H1 (cell line): ENCODE data around the gene GRK5. TPM values are rescaled to one million over a fixed set of nuclear protein-coding genes. Genes with fewer than 3 reads are reported as not detected.

Source experiments
- CTCF ChIA-PET: fragments of 300-600 bp; sonication (Branson Sonifier 250); formaldehyde crosslinking; loops from one replicate; lab custom pipeline; 2021; ENCODE audit not compliant: partially characterized antibody; lab: Charles Lee
- POLR2A ChIA-PET: fragments of 300-600 bp; sonication (Branson Sonifier 250); formaldehyde crosslinking; loops from one replicate; lab custom pipeline; 2021; ENCODE audit warnings: inconsistent platforms; ENCODE audit not compliant: partially characterized antibody; lab: Charles Lee
- DNase-seq, 2 experiments: peaks; one replicate each; pipeline versions ENCODE4 v3.0.0 to v3.0.0-alpha.2; 2010 to 2022; ENCODE audit warnings: low spot score in 2 of 2, low read depth in 1 of 2, mixed read lengths in 1 of 2
- FAIRE-seq: peaks from 2 replicates; lab custom pipeline; 2011; peaks lifted over from hg19 to GRCh38; lab: Jason Lieb, UNC
- H2AFZ ChIP-seq: 2 replicates; pipeline ENCODE4 v1.8.1; 2012; ENCODE audit warnings: low read length, inconsistent platforms
- H2AK5ac ChIP-seq: 2 replicates; pipeline ENCODE4 v1.6.1; 2013; ENCODE audit warnings: low read depth, low read length
- H2BK120ac ChIP-seq: replicated peaks from 2 replicates; pipeline ENCODE3; 2013; ENCODE audit warnings: low read depth, low read length, inconsistent platforms
- H2BK12ac ChIP-seq: 2 replicates; pipeline ENCODE4 v1.6.1; 2013; ENCODE audit warnings: low read depth, low read length
- H2BK15ac ChIP-seq: 2 replicates; pipeline ENCODE4 v1.6.1; 2013; ENCODE audit warnings: low read length
- H2BK20ac ChIP-seq: 2 replicates; pipeline ENCODE4 v1.6.1; 2013; ENCODE audit warnings: low read length
- H2BK5ac ChIP-seq: 2 replicates; pipeline ENCODE4 v1.6.1; 2013; ENCODE audit warnings: low read depth, low read length
- H3K14ac ChIP-seq: 2 replicates; pipeline ENCODE4 v1.6.1; 2013; ENCODE audit warnings: inconsistent platforms; ENCODE audit not compliant: insufficient read length
- H3K18ac ChIP-seq: 2 replicates; pipeline ENCODE4 v1.6.1; 2013; ENCODE audit warnings: low read length; ENCODE audit errors: extremely low read depth
- H3K23ac ChIP-seq: 2 replicates; pipeline ENCODE4 v1.6.1; 2013; ENCODE audit warnings: inconsistent platforms; ENCODE audit not compliant: insufficient read length
- H3K23me2 ChIP-seq: 2 replicates; pipeline ENCODE4 v1.6.1; 2013; ENCODE audit warnings: low read depth, low read length
- H3K27ac ChIP-seq: 2 replicates; pipeline ENCODE4 v1.6.1; 2011; ENCODE audit warnings: low read depth, low read length, inconsistent platforms
- H3K27me3 ChIP-seq, 4 experiments: replicated peaks in 1 of 4; 1 replicate in 1 of 4; 2 replicates in 3 of 4; pipeline versions ENCODE4 v1.6.1 to v1.8.1; 2011 to 2013; ENCODE audit warnings: low read length in 3 of 4, mild to moderate bottlenecking in 3 of 4, inconsistent platforms in 2 of 4, mixed read lengths in 2 of 4, moderate library complexity in 1 of 4; ENCODE audit not compliant: control insufficient read depth in 3 of 4, insufficient read depth in 3 of 4; ENCODE audit errors: extremely low read depth in 1 of 4
- H3K36me3 ChIP-seq, 4 experiments: 2 replicates each; pipeline versions ENCODE4 v1.6.1 to v1.8.1; 2011 to 2013; ENCODE audit warnings: mild to moderate bottlenecking in 4 of 4, low read length in 3 of 4, moderate library complexity in 2 of 4, control low read depth in 1 of 4, inconsistent platforms in 1 of 4; ENCODE audit not compliant: insufficient read depth in 4 of 4, control insufficient read depth in 2 of 4
- H3K4ac ChIP-seq: replicated peaks from 2 replicates; pipeline ENCODE3; 2013; ENCODE audit warnings: low read length, low read depth, mixed read lengths, inconsistent platforms; ENCODE audit not compliant: insufficient read length
- H3K4me1 ChIP-seq, 4 experiments: replicated peaks in 1 of 4; 1 replicate in 1 of 4; 2 replicates in 3 of 4; pipeline versions ENCODE4 v1.6.1 to v1.8.1; 2011 to 2013; ENCODE audit warnings: low read length in 3 of 4, inconsistent platforms in 2 of 4, mixed read lengths in 1 of 4; ENCODE audit not compliant: insufficient read depth in 4 of 4, control insufficient read depth in 3 of 4
- H3K4me2 ChIP-seq, 2 experiments: 2 replicates each; pipeline versions ENCODE4 v1.6.1 to v1.8.1; 2011 to 2013; ENCODE audit warnings: low read depth in 2 of 2, low read length in 2 of 2, control low read depth in 1 of 2, inconsistent platforms in 1 of 2, mild to moderate bottlenecking in 1 of 2; ENCODE audit not compliant: insufficient read depth in 1 of 2
- H3K4me3 ChIP-seq, 4 experiments: fragments of 200-600, 300-600 bp in 1 of 4; sonication (generic), shearing (Covaris generic), sonication (Bioruptor Twin) in 1 of 4; 2 replicates each; pipeline versions ENCODE4 v1.5.1 to v1.8.1; 2011 to 2016; ENCODE audit warnings: low read length in 4 of 4, low read depth in 3 of 4, control low read depth in 2 of 4, inconsistent platforms in 2 of 4, mild to moderate bottlenecking in 2 of 4, mixed read lengths in 1 of 4, moderate library complexity in 1 of 4; ENCODE audit not compliant: insufficient read depth in 2 of 4; ENCODE audit errors: extremely low read depth in 1 of 4
- H3K56ac ChIP-seq: replicated peaks from 2 replicates; pipeline ENCODE3; 2013; ENCODE audit warnings: low read depth, mild to moderate bottlenecking, mixed read lengths, low read length, inconsistent platforms; ENCODE audit not compliant: insufficient read length
- H3K79me1 ChIP-seq: 2 replicates; pipeline ENCODE4 v1.6.1; 2013; ENCODE audit warnings: low read depth, low read length, control low read depth
- H3K79me2 ChIP-seq, 2 experiments: 2 replicates each; pipeline versions ENCODE4 v1.6.1 to v1.8.1; 2012 to 2013; ENCODE audit warnings: low read length in 2 of 2, mild to moderate bottlenecking in 2 of 2, inconsistent platforms in 1 of 2; ENCODE audit not compliant: insufficient read depth in 2 of 2, control insufficient read depth in 1 of 2
- H3K9ac ChIP-seq, 4 experiments: replicated peaks in 1 of 4; 1 replicate in 1 of 4; 2 replicates in 3 of 4; pipeline versions ENCODE4 v1.6.1 to v1.8.1; 2011 to 2013; ENCODE audit warnings: low read depth in 3 of 4, low read length in 3 of 4, control low read depth in 2 of 4, mild to moderate bottlenecking in 2 of 4, moderate library complexity in 2 of 4, inconsistent platforms in 1 of 4; ENCODE audit errors: extremely low read depth in 1 of 4
- H3K9me3 ChIP-seq, 2 experiments: 2 replicates each; pipeline versions ENCODE4 v1.6.1 to v1.8.1; 2012 to 2013; ENCODE audit warnings: mild to moderate bottlenecking in 2 of 2, moderate library complexity in 2 of 2, control low read depth in 1 of 2, inconsistent platforms in 1 of 2, low read depth in 1 of 2, low read length in 1 of 2, mixed read lengths in 1 of 2; ENCODE audit not compliant: insufficient read depth in 2 of 2
- H4K20me1 ChIP-seq, 2 experiments: replicated peaks in 1 of 2; 2 replicates each; pipeline versions ENCODE3 to v1.8.1; 2011 to 2013; ENCODE audit warnings: inconsistent platforms in 2 of 2, low read length in 2 of 2, mild to moderate bottlenecking in 1 of 2; ENCODE audit not compliant: insufficient read depth in 2 of 2, control insufficient read depth in 1 of 2
- H4K5ac ChIP-seq: 2 replicates; pipeline ENCODE4 v1.6.1; 2013; ENCODE audit warnings: low read length, low read depth, mixed read lengths, inconsistent platforms; ENCODE audit not compliant: insufficient read length
- H4K8ac ChIP-seq: 2 replicates; pipeline ENCODE4 v1.8.0; 2013; ENCODE audit warnings: mild to moderate bottlenecking, moderate library complexity, low read length, inconsistent platforms; ENCODE audit not compliant: insufficient read depth; ENCODE audit errors: extremely low read depth
- H4K91ac ChIP-seq: replicated peaks from 2 replicates; pipeline ENCODE3; 2013; ENCODE audit warnings: low read length, mixed read lengths, inconsistent platforms; ENCODE audit not compliant: insufficient read length
- JUND ChIP-seq: IDR thresholded peaks from 2 replicates; pipeline ENCODE4 v1.6.1; 2011; ENCODE audit warnings: mild to moderate bottlenecking, improper control_type of control experiment, low read length
- WGBS, 2 experiments: shearing (Covaris generic) in 1 of 2; methylation state at CpG; one replicate each; pipeline versions ENCODE4 v1.1.6 to v1.1.7; 2013 to 2015; ENCODE audit warnings: low lambda C conversion rate in 2 of 2, mixed read lengths in 2 of 2, inconsistent platforms in 1 of 2, low coverage in 1 of 2, missing lambda C conversion rate in 1 of 2; ENCODE audit not compliant: insufficient replicate concordance in 2 of 2, insufficient coverage in 1 of 2, insufficient read length in 1 of 2; ENCODE audit errors: extremely low coverage in 1 of 2, missing lambda C conversion rate in 1 of 2; 5-methylcytosine and 5-hydroxymethylcytosine counted together
- polyA plus RNA-seq, 7 experiments: library from polyadenylated mRNA; depleted of rRNA in 3 of 7; stranded (reverse) in 5 of 7; unstranded in 2 of 7; fragments of >200 nt in 5 of 7; fragments of 200-250 nt in 2 of 7; gene quantifications; 1 replicate in 5 of 7; 2 replicates in 1 of 7; 4 replicates in 1 of 7; pipeline versions ENCODE4 v1.2.1 to v1.2.3, GENCODE V29; 2011 to 2013; ENCODE audit warnings: missing spikeins in 2 of 7, mixed read lengths in 2 of 7
- total RNA-seq: library from RNA; stranded (reverse); fragmentation: NEBNext Ultra II Directional; extraction: Animal tissue kit (Norgen Biotek cat#: 25700); gene quantifications from 2 replicates; pipeline ENCODE4 v1.2.1, GENCODE V29; 2021
- TF ChIP-seq, protein P1 (sequence below): IDR thresholded peaks from 2 replicates; pipeline ENCODE4 v1.6.1; 2012; ENCODE audit warnings: low read length, inconsistent platforms

The GRK5 gene
- total and polyA plus RNA-seq, 2 of the 8 experiments (the other 6 are each of a cell fraction or from before 2014, with no cell fraction given), result 0.54 to 2.5 TPM

DNA sequence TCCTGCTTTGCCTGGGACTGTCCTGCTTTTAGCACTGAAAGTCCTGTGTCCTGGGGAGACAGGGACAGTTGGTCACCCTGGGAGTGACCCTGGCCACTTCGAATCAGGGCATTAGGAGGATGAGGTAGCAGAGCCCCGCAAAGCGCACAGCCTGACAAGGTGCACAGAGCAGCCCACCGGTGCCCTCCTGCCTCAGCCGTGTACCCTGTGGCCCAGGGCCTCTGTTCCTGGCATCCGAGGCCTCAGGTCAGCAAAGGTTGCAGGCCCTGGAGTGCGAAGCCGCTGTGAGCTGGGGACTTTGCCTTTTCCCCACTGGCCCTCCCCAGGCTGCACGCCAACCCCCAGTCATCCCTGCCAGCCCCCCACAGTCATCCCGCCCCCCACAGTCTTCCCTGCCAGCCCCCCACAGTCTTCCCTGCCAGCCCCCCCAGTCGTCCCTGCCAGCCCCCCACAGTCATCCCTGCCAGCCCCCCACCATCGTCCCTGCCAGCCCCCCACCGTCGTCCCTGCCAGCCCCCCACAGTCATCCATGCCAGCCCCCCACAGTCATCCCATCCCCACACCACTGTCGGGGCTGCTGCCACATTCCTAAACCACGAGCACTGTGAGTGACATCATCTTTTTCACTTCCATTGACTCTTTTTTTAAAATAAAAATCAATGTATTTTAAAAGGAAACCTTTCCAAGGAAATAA is 243.4 kb downstream of the GRK5 start:
- Histone ChIP-seq H3K56ac (no peak overlapping the region), H3K4me2 (no peak overlapping the region), H2AFZ (no peak overlapping the region), H4K5ac (no peak overlapping the region), H3K27ac (no peak overlapping the region), H3K79me2 (no peaks in the 10 kb centered on the region), H3K23me2 (no peaks in the 10 kb centered on the region), H4K20me1 (no peaks in the 10 kb centered on the region), H4K91ac (no peak overlapping the region), H2BK20ac (no peak overlapping the region), H2AK5ac (0 out of 2 replicates have a peak overlapping the region, but pooled peaks have one; percentile 24), H3K18ac (no peak overlapping the region), H3K27me3 (no peaks in the 10 kb centered on the region), H2BK120ac (no peak overlapping the region), H2BK12ac (no peak overlapping the region), H3K4ac (no peak overlapping the region), H3K79me1 (no peaks in the 10 kb centered on the region), H2BK5ac (no peak overlapping the region), H3K23ac (no peak overlapping the region), H3K4me3 (no peak overlapping the region), H4K8ac (no peak overlapping the region), H3K14ac (no peak overlapping the region), H3K9ac (no peak overlapping the region), H3K36me3 (no peaks in the 10 kb centered on the region), H3K4me1 (peaks cover 0 to 6% (median 3%) of the 10 kb centered on the region in 4 experiments; a peak in 5 of 7 replicates), H2BK15ac (no peak overlapping the region), H3K9me3 (no peaks in the 10 kb centered on the region)
- no peak for DNase-seq
- FAIRE-seq, result no peak
- ChIA-PET CTCF (interaction anchor here (0.8 to 1.5 kb wide), 5 partner anchors 9 to 244 kb away, joined by 3 to 7 read pairs (median 4); partner anchors contain the start of gene GRK5), POLR2A (no interaction called here)
- TF ChIP-seq, protein P1, sequence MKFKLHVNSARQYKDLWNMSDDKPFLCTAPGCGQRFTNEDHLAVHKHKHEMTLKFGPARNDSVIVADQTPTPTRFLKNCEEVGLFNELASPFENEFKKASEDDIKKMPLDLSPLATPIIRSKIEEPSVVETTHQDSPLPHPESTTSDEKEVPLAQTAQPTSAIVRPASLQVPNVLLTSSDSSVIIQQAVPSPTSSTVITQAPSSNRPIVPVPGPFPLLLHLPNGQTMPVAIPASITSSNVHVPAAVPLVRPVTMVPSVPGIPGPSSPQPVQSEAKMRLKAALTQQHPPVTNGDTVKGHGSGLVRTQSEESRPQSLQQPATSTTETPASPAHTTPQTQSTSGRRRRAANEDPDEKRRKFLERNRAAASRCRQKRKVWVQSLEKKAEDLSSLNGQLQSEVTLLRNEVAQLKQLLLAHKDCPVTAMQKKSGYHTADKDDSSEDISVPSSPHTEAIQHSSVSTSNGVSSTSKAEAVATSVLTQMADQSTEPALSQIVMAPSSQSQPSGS, result no peak
- TF ChIP-seq JUND, result 0 out of 2 replicates have a peak, but pooled peaks have one; percentile 13
- 91% methylated on average over 10 of the region's 16 CpGs; no CpG with 5 or more reads in 1 of the 2 experiments for WGBS, 2 experiments
